HG03457 (cell line): ENCODE results near the gene KLK6.

ENCODE experiments used
- ATAC-seq: cut with Tn5 transposase; IDR thresholded peaks from one replicate; pipeline ENCODE4 v1.9.1; 2021; ENCODE audit warnings: moderate number of reproducible peaks; ENCODE audit not compliant: unreplicated experiment

The KLK6 gene

GRCh38 chr19:50969413-50969760 lies at the start of gene KLK6:
KLK6 (minus strand) TSS chr19:50969591; CDS start chr19:50968104, 1,487 bp downstream.
- ATAC-seq, result no peak

- ATAC-seq, result no peak
These were observed 49.6 kb upstream of the KLK6 start for GRCh38 chr19:51018745-51019543.

- ATAC-seq, result no peak
These were observed 47.6 kb upstream of the KLK6 start for GRCh38 chr19:51016798-51017683.

- ATAC-seq, result no peak
These were observed 46.4 kb upstream of the KLK6 start for GRCh38 chr19:51015691-51016267.

- no peak for ATAC-seq
These were observed 44.9 kb upstream of the KLK6 start for GRCh38 chr19:51014242-51014641.

- ATAC-seq, result no peak
These were observed 43.3 kb upstream of the KLK6 start for GRCh38 chr19:51012661-51013190.

DNA sequence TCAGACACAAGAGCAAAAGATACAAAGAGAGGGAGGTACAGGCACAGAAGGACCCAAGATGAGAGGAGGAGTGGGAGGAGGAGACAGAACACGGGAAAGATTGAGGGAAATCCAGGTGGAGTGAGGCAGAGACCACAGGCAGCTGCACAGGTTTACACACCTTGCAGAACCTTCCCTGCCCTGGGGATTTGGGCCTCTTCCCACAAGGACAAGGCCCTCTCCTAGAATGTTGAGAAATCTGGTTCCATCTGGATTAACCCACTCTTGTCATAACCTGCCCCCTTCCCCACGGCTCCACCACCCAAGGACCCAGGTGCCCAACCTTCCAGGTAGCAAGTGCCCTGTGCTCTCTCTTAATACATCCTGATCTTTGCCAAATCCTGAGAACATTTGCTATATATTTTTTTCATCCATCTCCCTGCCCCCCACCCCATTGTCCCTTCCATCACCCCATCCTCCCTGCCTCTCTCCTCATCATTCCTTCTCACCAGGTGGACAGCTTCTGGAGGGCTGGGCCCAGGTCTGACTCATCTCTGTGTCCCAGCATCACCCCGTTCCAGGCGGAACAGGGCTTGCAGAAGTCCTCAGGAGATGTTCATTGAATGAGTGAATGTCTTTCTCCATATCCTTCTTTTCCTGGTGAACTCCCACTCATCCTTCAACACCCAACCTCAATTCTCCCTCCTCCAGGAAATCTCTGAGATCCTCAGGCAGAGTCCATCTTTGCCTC lies 40.8 kb upstream of the KLK6 start:
- ATAC-seq, result no peak

DNA sequence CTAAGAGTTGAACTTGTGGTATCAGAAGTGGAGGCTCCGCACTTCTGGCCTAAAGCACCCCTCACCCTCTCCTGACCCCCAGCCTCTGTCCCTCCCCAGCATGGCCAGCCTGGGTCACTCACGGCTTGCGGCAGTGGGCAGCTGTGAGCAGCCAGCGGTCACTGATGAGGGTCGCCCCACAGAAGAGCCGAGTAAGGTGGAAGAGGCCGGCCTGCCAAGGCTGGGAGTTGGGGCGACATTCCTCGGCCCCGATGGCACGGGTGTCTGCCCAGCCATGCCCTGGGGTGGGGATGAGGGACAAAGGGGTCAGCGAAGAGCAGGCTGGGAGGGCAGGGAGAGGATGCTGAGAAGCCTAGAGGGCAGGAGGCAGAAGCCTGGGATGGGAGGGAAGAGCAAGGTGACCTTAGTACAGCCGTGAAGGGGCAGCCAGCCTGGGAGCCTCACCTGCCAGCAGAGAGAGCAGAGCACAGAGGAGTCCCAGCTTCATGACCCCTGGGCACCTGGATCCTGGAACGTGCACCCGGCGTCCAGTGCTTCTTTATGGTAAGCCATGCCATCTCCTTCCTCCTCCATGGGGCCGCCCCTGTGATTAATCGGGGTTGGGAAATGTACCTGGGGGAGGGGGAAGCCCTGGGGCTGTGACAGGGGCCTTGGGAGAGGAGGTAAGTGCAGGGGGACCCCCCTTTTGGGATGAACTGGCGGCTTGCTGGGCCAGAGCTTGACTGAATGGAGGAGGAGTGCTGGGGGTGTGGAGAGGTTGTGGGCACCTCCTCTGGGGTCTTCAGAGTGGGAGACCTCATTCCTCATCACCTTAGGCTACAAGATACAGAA lies 39.9 kb upstream of the KLK6 start:
- no peak for ATAC-seq

- no peak for ATAC-seq
These were observed 38.1 kb upstream of the KLK6 start for GRCh38 chr19:51007488-51007887.

GRCh38 chr19:51006406-51006805 lies 37.0 kb upstream of the KLK6 start:
- ATAC-seq, result no peak

DNA sequence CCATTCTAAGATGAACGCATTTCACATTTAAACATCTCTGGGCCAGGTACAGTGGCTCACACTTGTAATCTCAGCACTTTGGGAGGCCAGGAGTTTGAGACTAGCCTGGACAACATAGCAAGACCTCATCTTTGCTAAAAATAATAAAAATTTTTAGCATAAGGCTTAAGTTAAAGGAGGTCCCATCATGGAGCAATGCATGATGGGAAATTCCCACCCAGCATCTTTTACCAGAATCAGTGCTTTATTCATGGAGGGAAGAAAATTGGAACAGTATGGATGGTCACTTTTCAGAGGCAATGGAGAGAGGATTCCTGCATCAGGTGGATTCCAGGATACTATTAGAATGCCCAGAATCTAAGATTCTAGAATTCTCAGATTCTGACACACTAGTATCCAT lies 35.9 kb upstream of the KLK6 start:
- no peak for ATAC-seq

- no peak for ATAC-seq
These were observed 33.9 kb upstream of the KLK6 start for GRCh38 chr19:51003316-51003715.

GRCh38 chr19:51002542-51003311 lies 33.3 kb upstream of the KLK6 start:
- no peak for ATAC-seq

DNA sequence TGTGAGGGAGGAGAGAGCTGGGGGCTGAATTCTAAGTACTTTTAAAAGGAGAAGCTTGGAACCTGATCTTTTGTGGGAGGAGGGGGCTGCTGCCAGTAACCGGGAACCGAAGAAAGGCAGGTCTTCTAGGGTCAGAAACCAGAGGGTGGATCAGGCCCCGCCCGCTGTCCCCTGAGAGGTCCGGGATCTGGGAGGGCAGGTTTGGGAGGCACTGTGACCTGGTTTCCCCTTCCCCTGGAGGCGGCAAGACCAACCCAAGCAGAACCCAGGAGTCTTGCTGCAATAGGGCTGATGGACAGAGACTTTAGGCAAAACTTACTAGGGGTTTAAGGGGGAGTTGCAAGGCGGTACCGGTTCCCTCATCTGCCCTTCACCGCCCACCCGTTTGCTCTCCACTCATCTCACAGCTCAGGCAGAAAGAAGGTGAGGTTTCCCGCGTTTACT lies 32.7 kb upstream of the KLK6 start:
- ATAC-seq, result no peak

DNA sequence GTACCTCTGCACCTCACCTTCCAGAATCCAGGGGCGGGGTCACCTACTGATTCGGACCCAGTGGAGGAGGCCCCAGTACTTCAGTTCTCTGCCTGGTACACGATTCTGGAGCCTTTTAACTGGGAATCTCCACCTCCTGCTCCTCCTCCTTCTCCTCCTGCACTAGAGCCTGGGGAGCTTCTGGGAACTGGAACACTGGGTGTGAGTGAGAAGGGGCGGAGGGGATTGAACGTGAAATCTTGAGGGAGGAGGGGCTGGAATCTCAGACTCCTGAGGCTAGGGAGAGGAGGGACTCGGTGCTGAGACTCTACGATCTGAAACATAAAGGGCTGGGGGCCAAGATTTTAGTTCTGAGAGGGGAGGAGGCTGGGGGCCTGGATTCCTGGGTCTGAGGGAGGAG lies 32.1 kb upstream of the KLK6 start, which contains the start of gene KLK8:
Gene KLK8, minus strand, starts transcription at position 90 of the 400 bp plus-strand sequence. CDS start 437 bp downstream, outside the sequence.
- no peak for ATAC-seq

- no peak for ATAC-seq
These were observed 31.6 kb upstream of the KLK6 start for GRCh38 chr19:51000981-51001380.

DNA sequence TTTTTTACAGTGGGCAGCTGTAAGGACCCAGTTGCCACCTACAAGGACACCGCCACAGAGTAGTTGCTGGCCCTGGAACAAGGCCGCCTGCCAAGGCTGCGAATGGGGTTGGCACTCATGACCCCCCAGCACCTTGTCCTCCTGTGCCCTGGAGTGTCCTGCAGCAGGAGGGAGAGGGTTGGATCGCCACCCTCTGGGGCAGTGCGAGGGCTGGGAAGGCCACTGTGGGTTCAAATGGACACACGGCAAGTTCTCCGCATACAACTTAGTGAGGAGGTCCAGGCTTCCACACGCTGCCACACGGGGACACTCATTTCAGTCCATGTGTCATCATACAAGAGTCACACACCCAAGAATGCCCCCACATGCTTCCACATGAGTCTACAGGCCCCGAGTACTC lies 31.0 kb upstream of the KLK6 start:
- no peak for ATAC-seq

- ATAC-seq, result no peak
These were observed 29.3 kb upstream of the KLK6 start for GRCh38 chr19:50998686-50999085.

GRCh38 chr19:50998061-50998460 lies 28.7 kb upstream of the KLK6 start:
- ATAC-seq, result no peak
